Natural killer cell (primary cell): ENCODE measurements around the gene EIF2S2. TPM values are rescaled to one million over a fixed set of nuclear protein-coding genes. Genes with fewer than 3 reads are reported as not detected.
"Not testable (repeated sequence)": the region's sequence is repeated elsewhere in the genome, so short reads cannot be mapped to it uniquely, and the experiment has no call there.

ENCODE experiments used
- ATAC-seq, 3 donors: fragments of 150-1000 bp in 2 of 3; fragments of 200-7000 bp in 1 of 3; cut with Tn5 transposase; 1 replicate in 1 of 3; 2 replicates in 2 of 3; pipeline ENCODE4 v1.10.0; 2021; ENCODE audit warnings: mild to moderate bottlenecking in 2 of 3, moderate library complexity in 2 of 3
- DNase-seq, 2 donors: peaks; one replicate each; pipeline versions ENCODE4 v3.0.0 to v3.0.0-alpha.2; 2013 to 2021; ENCODE audit warnings: mixed read lengths in 1 of 2
- H3K27ac ChIP-seq: one replicate; pipeline ENCODE4 v1.5.1; 2013; ENCODE audit warnings: mild to moderate bottlenecking, low read length
- H3K27me3 ChIP-seq: one replicate; pipeline ENCODE4 v1.6.1; 2013; ENCODE audit warnings: low read length; ENCODE audit not compliant: control insufficient read depth, insufficient read depth
- H3K36me3 ChIP-seq: one replicate; pipeline ENCODE4 v1.6.1; 2013; ENCODE audit warnings: low read length; ENCODE audit not compliant: control insufficient read depth, insufficient read depth
- H3K4me1 ChIP-seq: one replicate; pipeline ENCODE4 v1.6.1; 2013; ENCODE audit warnings: low read length; ENCODE audit not compliant: control insufficient read depth, insufficient read depth
- H3K4me3 ChIP-seq: one replicate; pipeline ENCODE4 v1.5.1; 2013; ENCODE audit warnings: low read length
- H3K9me3 ChIP-seq: one replicate; pipeline ENCODE4 v1.6.1; 2013; ENCODE audit warnings: low read length; ENCODE audit not compliant: control insufficient read depth, insufficient read depth
- H3K27ac Mint-ChIP-seq, 2 donors: one replicate each; pipeline ENCODE4 v1.8.0; 2022; ENCODE audit warnings: mild to moderate bottlenecking in 2 of 2, mixed read lengths in 2 of 2, moderate library complexity in 1 of 2
- H3K27me3 Mint-ChIP-seq, 2 donors: one replicate each; pipeline ENCODE4 v1.8.0; 2022; ENCODE audit warnings: low read depth in 2 of 2, mixed read lengths in 2 of 2
- H3K36me3 Mint-ChIP-seq: one replicate; pipeline ENCODE4 v1.8.0; 2022; ENCODE audit warnings: mixed read lengths
- H3K4me1 Mint-ChIP-seq, 2 donors: one replicate each; pipeline ENCODE4 v1.8.0; 2022; ENCODE audit warnings: mixed read lengths in 2 of 2
- H3K4me3 Mint-ChIP-seq: one replicate; pipeline ENCODE4 v1.8.0; 2022; ENCODE audit warnings: mild to moderate bottlenecking, moderate library complexity, mixed read lengths
- H3K9me3 Mint-ChIP-seq, 2 donors: one replicate each; pipeline ENCODE4 v1.8.0; 2022; ENCODE audit warnings: mixed read lengths in 2 of 2
- WGBS: methylation state at CpG from one replicate; pipeline ENCODE4 v1.1.7; 2013; ENCODE audit warnings: missing lambda C conversion rate; ENCODE audit not compliant: insufficient coverage; 5-methylcytosine and 5-hydroxymethylcytosine counted together
- intact Hi-C: fragments of 100-400 bp; cut with micrococcal nuclease; formaldehyde crosslinking; loops from one replicate; pipeline ENCODE4 v1.14.2; 2022
- total RNA-seq, 4 donors: library from RNA; stranded (reverse); fragments of 120-200 nt in 1 of 4; gene quantifications; one replicate each; pipeline versions ENCODE4 v1.2.3 to v1.2.4, GENCODE V29; 2013 to 2022
- TF ChIP-seq, protein P1 (sequence below): fragments of 200-600 bp; IDR thresholded peaks from one replicate; pipeline ENCODE4 v1.8.0; 2022; ENCODE audit warnings: antibody characterized with exemption

The EIF2S2 gene
- total RNA-seq, 3 donors from 2014 or later (not counting 1 experiment from before 2014, with no cell fraction given) = 17.6 to 20.0 (median 17.6) TPM

DNA sequence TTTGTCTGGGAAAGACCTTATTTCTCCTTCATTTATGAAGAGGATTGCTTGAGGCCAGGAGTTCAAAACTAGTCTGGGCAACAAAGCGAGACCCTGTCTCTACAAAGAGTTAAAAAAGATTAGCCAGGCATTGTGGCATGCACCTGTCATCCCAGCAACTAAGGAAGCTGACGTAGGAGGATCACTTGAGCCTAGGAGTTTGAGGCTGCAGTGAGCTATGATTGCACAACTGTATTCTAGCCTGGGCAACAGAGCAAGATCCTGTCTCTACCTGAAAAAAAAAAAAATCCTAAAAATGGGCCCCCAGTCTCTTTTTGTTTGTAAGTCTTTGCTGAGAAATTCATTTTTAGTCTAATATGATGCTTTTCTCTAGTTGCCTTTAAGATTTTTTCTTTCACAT lies 29.2 kb upstream of the EIF2S2 start:
- TF ChIP-seq, protein P1, sequence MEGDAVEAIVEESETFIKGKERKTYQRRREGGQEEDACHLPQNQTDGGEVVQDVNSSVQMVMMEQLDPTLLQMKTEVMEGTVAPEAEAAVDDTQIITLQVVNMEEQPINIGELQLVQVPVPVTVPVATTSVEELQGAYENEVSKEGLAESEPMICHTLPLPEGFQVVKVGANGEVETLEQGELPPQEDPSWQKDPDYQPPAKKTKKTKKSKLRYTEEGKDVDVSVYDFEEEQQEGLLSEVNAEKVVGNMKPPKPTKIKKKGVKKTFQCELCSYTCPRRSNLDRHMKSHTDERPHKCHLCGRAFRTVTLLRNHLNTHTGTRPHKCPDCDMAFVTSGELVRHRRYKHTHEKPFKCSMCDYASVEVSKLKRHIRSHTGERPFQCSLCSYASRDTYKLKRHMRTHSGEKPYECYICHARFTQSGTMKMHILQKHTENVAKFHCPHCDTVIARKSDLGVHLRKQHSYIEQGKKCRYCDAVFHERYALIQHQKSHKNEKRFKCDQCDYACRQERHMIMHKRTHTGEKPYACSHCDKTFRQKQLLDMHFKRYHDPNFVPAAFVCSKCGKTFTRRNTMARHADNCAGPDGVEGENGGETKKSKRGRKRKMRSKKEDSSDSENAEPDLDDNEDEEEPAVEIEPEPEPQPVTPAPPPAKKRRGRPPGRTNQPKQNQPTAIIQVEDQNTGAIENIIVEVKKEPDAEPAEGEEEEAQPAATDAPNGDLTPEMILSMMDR = no peak
- Mint-ChIP-seq H3K9me3 (no peaks in the 10 kb centered on the region), H3K27ac (no peak overlapping the region), H3K4me1 (no peaks in the 10 kb centered on the region), H3K36me3 (no peaks in the 10 kb centered on the region), H3K27me3 (peaks cover 8 to 21% of the 10 kb centered on the region in 2 donors), H3K4me3 (no peak overlapping the region)
- Histone ChIP-seq H3K4me3 (no peak overlapping the region), H3K9me3 (no peaks in the 10 kb centered on the region), H3K36me3 (no peaks in the 10 kb centered on the region), H3K27ac (no peak overlapping the region), H3K27me3 (no peaks in the 10 kb centered on the region), H3K4me1 (no peaks in the 10 kb centered on the region)
- ATAC-seq (no peak), DNase-seq (no peak)
- WGBS = 72% methylated on average over 2 of the region's 2 CpGs
- intact Hi-C loops = no loop called here

DNA sequence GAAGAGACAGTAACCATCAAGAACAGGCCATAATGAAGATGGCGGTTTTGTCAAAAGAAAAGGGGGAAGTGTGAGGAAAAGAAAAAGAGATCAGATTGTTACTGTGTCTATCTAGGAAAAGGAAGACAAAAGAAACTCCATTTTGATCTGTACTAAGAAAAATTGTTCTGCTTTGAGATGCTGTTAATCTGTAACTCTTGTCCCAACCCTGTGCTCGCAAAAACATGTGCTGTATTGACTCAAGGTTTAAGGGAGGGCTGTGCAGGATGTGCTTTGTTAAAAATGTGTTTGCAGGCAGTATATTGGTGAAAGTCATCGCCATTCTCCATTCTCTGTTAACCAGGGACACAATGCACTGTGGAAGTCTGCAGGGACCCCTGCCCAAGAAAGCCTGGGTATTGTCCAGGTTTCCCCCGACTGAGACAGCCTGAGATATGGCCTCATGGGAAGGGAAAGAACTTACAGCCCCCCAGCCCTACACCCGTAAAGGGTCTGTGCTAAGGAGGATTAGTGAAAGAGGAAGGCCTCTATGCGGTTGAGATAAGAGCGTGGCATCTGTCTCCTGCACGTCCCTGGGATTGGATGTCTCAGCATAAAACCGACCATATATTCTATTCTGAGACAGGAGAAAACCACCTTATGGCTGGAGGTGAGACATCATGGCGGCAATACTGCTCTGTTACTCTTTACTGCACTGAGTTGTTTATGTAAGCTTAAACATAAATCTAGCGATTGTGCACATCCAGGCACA lies 23.7 kb upstream of the EIF2S2 start:
- intact Hi-C loops, H3K4me1 Mint-ChIP-seq, H3K27me3 ChIP-seq, DNase-seq, H3K4me3 Mint-ChIP-seq, ATAC-seq, H3K27ac ChIP-seq, H3K9me3 ChIP-seq, H3K4me3 ChIP-seq, H3K36me3 Mint-ChIP-seq, H3K36me3 ChIP-seq, H3K9me3 Mint-ChIP-seq, H3K27ac Mint-ChIP-seq, H3K4me1 ChIP-seq: not testable (repeated sequence)
- H3K27me3 Mint-ChIP-seq = peaks cover 4 to 14% of the 10 kb centered on the region in 2 donors
- WGBS = 78% methylated on average over 10 of the region's 11 CpGs

DNA sequence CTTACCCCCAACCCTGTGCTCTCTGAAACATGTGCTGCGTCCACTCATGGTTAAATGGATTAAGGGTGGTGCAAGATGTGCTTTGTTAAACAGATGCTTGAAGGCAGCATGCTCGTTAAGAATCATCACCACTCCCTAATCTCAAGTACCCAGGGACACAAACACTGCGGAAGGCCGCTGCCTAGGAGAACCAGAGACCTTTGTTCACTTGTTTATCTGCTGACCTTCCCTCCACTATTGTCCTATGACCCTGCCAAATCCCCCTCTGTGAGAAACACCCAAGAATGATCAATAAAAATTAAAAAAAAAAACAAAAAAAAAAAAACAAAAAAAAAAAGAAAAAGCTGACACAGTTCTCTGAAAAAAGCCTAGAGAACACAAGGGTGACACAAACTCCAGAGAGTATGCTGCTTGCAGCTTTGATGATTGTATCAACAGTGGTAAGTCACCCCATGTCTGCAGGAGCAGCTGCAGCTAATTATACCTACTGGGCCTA lies 21.4 kb upstream of the EIF2S2 start:
- H3K36me3 Mint-ChIP-seq, H3K4me3 ChIP-seq, H3K27ac ChIP-seq, ATAC-seq, H3K4me3 Mint-ChIP-seq, DNase-seq, H3K27ac Mint-ChIP-seq, H3K9me3 ChIP-seq, H3K36me3 ChIP-seq, H3K4me1 Mint-ChIP-seq, H3K9me3 Mint-ChIP-seq, H3K27me3 ChIP-seq, intact Hi-C loops, H3K4me1 ChIP-seq: not testable (repeated sequence)
- no CpG with 5 or more reads among the region's 4 CpGs for WGBS
- H3K27me3 Mint-ChIP-seq = peaks cover 6 to 14% of the 10 kb centered on the region in 2 donors

DNA sequence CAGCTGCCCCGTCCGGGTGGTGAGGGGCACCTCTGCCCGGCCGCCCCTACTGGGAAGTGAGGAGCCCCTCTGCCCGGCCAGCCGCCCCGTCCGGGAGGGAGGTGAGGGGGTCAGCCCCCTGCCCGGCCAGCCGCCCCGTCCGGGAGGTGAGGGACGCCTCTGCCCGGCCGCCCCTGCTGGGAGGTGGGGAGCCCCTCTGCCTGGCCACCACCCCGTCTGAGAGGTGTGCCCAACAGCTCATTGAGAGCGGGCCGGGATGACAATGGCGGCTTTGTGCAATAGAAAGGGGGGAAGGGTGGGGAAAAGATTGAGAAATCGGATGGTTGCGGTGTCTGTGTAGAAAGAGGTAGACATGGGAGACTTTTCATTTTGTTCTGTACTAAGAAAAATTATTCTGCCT lies 20.9 kb upstream of the EIF2S2 start:
- H3K27ac ChIP-seq, H3K4me1 ChIP-seq, intact Hi-C loops, H3K9me3 ChIP-seq, H3K27ac Mint-ChIP-seq, H3K36me3 Mint-ChIP-seq, H3K4me3 ChIP-seq, ATAC-seq, H3K36me3 ChIP-seq, H3K27me3 ChIP-seq, DNase-seq, H3K9me3 Mint-ChIP-seq, H3K4me3 Mint-ChIP-seq, H3K4me1 Mint-ChIP-seq: not testable (repeated sequence)
- peaks cover 6 to 16% of the 10 kb centered on the region in 2 donors for H3K27me3 Mint-ChIP-seq
- WGBS = 93% methylated on average over 21 of the region's 21 CpGs

DNA sequence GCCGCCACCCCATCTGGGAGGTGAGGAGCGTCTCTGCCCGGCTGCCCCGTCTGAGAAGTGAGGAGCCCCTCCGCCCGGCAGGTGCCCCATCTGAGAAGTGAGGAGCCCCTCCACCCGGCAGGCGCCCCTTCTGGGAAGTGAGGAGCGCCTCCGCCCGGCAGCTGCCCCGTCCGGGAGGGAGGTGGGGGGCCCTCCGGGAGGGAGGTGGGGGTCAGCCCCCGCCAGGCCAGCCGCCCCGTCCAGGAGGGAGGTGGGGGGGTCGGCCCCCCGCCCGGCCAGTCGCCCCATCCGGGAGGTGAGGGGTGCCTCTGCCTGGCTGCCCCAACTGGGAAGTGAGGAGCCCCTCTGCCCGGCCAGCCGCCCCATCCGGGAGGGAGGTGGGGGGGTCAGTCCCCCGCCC lies 20.4 kb upstream of the EIF2S2 start:
- ATAC-seq, H3K27me3 ChIP-seq, H3K4me3 Mint-ChIP-seq, H3K27ac ChIP-seq, H3K4me3 ChIP-seq, H3K27ac Mint-ChIP-seq, H3K36me3 ChIP-seq, DNase-seq, intact Hi-C loops, H3K9me3 ChIP-seq, H3K4me1 ChIP-seq, H3K9me3 Mint-ChIP-seq, H3K36me3 Mint-ChIP-seq, H3K4me1 Mint-ChIP-seq: not testable (repeated sequence)
- H3K27me3 Mint-ChIP-seq = peaks cover 6 to 16% of the 10 kb centered on the region in 2 donors
- 94% methylated on average over 25 of the region's 26 CpGs for WGBS
